Endothelial cell of umbilical vein (primary cell): ENCODE results near the gene PAX3. TPM values are rescaled to one million over a fixed set of nuclear protein-coding genes. Genes with fewer than 3 reads are reported as not detected.

Source experiments
- BruUV-seq: library from RNA; stranded (reverse); fragments of 400-500 nt; replicated peaks from 2 replicates; lab custom pipeline; 2021; lab: Mats Ljungman, UMichigan
- CTCF ChIA-PET: fragments of 300-600, 350-600 bp; sonication (Branson Sonifier 250); formaldehyde crosslinking; loops from one replicate; lab custom pipeline; 2021; ENCODE audit warnings: antibody characterized with exemption, inconsistent platforms; lab: Charles Lee
- POLR2A ChIA-PET: fragments of 300-600, 350-600 bp; sonication (Branson Sonifier 250); formaldehyde crosslinking; loops from one replicate; lab custom pipeline; 2021; ENCODE audit warnings: antibody characterized with exemption, inconsistent platforms; lab: Charles Lee
- DNase-seq: peaks from one replicate; pipeline ENCODE4 v3.0.0-alpha.2; 2011; ENCODE audit warnings: low read depth, low spot score
- FAIRE-seq: peaks from 2 replicates; lab custom pipeline; 2011; peaks lifted over from hg19 to GRCh38; lab: Jason Lieb, UNC
- H2AFZ ChIP-seq: 2 replicates; pipeline ENCODE4 v1.6.0; 2012; ENCODE audit warnings: low read depth, low read length, control low read depth, inconsistent platforms
- H3K27ac ChIP-seq: 2 replicates; pipeline ENCODE4 v1.5.1; 2011; ENCODE audit warnings: low read depth, mild to moderate bottlenecking, control low read depth, low read length, moderate library complexity; ENCODE audit not compliant: insufficient read depth
- H3K27me3 ChIP-seq, 2 experiments: 2 replicates each; pipeline versions ENCODE4 v1.6.0 to v1.6.1; 2011; ENCODE audit warnings: low read length in 2 of 2, mixed read lengths in 1 of 2; ENCODE audit not compliant: control insufficient read depth in 2 of 2, insufficient read depth in 2 of 2
- H3K36me3 ChIP-seq, 2 experiments: 2 replicates in 1 of 2; 3 replicates in 1 of 2; pipeline ENCODE4 v1.5.1; 2011; ENCODE audit warnings: low read length in 2 of 2, mild to moderate bottlenecking in 1 of 2, moderate library complexity in 1 of 2; ENCODE audit not compliant: control insufficient read depth in 2 of 2, insufficient read depth in 2 of 2; ENCODE audit errors: extremely low read depth in 1 of 2
- H3K4me1 ChIP-seq: 3 replicates; pipeline ENCODE4 v1.5.1; 2011; ENCODE audit warnings: mild to moderate bottlenecking, low read length; ENCODE audit not compliant: control insufficient read depth, insufficient read depth; ENCODE audit errors: extremely low read depth
- H3K4me2 ChIP-seq: 2 replicates; pipeline ENCODE4 v1.6.1; 2011; ENCODE audit warnings: low read length, control low read depth, mixed read lengths; ENCODE audit not compliant: insufficient read depth
- H3K4me3 ChIP-seq, 3 experiments: fragments of 200-600 bp in 1 of 3; sonication (generic), shearing (Covaris generic) in 1 of 3; replicated peaks in 1 of 3; 2 replicates each; pipeline ENCODE4 v1.5.1; 2011 to 2016; ENCODE audit warnings: control low read depth in 3 of 3, low read length in 3 of 3, mild to moderate bottlenecking in 2 of 3, inconsistent platforms in 1 of 3, low read depth in 1 of 3, moderate library complexity in 1 of 3; ENCODE audit not compliant: insufficient read depth in 1 of 3
- H3K79me2 ChIP-seq: 2 replicates; pipeline ENCODE4 v1.6.0; 2012; ENCODE audit warnings: low read length, inconsistent platforms; ENCODE audit not compliant: control insufficient read depth, insufficient read depth
- H3K9ac ChIP-seq: replicated peaks from 2 replicates; pipeline ENCODE3; 2011; ENCODE audit warnings: low read length, control low read depth; ENCODE audit not compliant: insufficient read depth; ENCODE audit errors: extremely low read depth
- H3K9me1 ChIP-seq: replicated peaks from 3 replicates; pipeline ENCODE4 v1.6.0; 2011; ENCODE audit warnings: mild to moderate bottlenecking, low read length; ENCODE audit not compliant: control insufficient read depth, insufficient read depth; ENCODE audit errors: extremely low read depth
- H3K9me3 ChIP-seq: replicated peaks from 2 replicates; pipeline ENCODE4 v1.5.1; 2012; ENCODE audit warnings: low read length, inconsistent platforms; ENCODE audit not compliant: control insufficient read depth, insufficient read depth
- H4K20me1 ChIP-seq: replicated peaks from 2 replicates; pipeline ENCODE3; 2011; ENCODE audit warnings: mild to moderate bottlenecking, low read length; ENCODE audit not compliant: control insufficient read depth, insufficient read depth; ENCODE audit errors: extremely low read depth
- CTCF ChIP-seq, 2 donors: IDR thresholded peaks; 1 replicate in 1 of 2; 2 replicates in 1 of 2; pipeline ENCODE4 v1.5.1; 2011; ENCODE audit warnings: low read length in 2 of 2, mild to moderate bottlenecking in 2 of 2, moderate library complexity in 2 of 2, control low read depth in 1 of 2, inconsistent platforms in 1 of 2, low read depth in 1 of 2; ENCODE audit not compliant: insufficient read depth in 1 of 2; ENCODE audit errors: extremely low read depth in 1 of 2
- EZH2 ChIP-seq: IDR thresholded peaks from 2 replicates; pipeline ENCODE4 v1.6.1; 2012; ENCODE audit warnings: borderline replicate concordance, low read depth, mild to moderate bottlenecking, moderate library complexity, low read length, inconsistent platforms; ENCODE audit not compliant: severe bottlenecking
- FOS ChIP-seq: IDR thresholded peaks from 2 replicates; pipeline ENCODE4 v1.6.1; 2011; ENCODE audit warnings: mild to moderate bottlenecking, low read length, moderate library complexity, borderline replicate concordance; ENCODE audit not compliant: insufficient read depth
- GATA2 ChIP-seq: IDR thresholded peaks from 2 replicates; pipeline ENCODE4 v1.7.0; 2011; ENCODE audit warnings: low read depth, mild to moderate bottlenecking, moderate library complexity, mixed read lengths, low read length; ENCODE audit not compliant: insufficient read length, insufficient read depth
- JUN ChIP-seq: IDR thresholded peaks from 2 replicates; pipeline ENCODE4 v1.6.1; 2011; ENCODE audit warnings: borderline replicate concordance, low read depth; ENCODE audit not compliant: insufficient read length, insufficient read depth
- MAX ChIP-seq: IDR thresholded peaks from 2 replicates; pipeline ENCODE4 v1.6.1; 2011; ENCODE audit not compliant: insufficient read depth, insufficient read length
- MYC ChIP-seq: IDR thresholded peaks from one replicate; pipeline ENCODE4 v1.6.1; 2011; ENCODE audit warnings: mild to moderate bottlenecking, low read depth, low read length
- POLR2A ChIP-seq: IDR thresholded peaks from 2 replicates; pipeline ENCODE4 v1.6.1; 2012; ENCODE audit warnings: low read depth, mild to moderate bottlenecking, control low read depth, low read length
- POLR2AphosphoS5 ChIP-seq: IDR thresholded peaks from 2 replicates; pipeline ENCODE4 v1.6.1; 2012; ENCODE audit warnings: low read depth, mild to moderate bottlenecking, control low read depth, low read length, moderate library complexity; ENCODE audit not compliant: insufficient read depth
- dilution Hi-C: fragments of 300-500 bp; cut with MboI; formaldehyde crosslinking; loops from one replicate; pipeline ENCODE4 v1.15.0; 2019; ENCODE audit warnings: low sequenced_read_pairs; ENCODE audit not compliant: extremely low pct_ligation_motif_present
- intact Hi-C: fragments of 100-400 bp; cut with micrococcal nuclease; formaldehyde crosslinking; loops from one replicate; pipeline ENCODE4 v1.10.0; 2022
- polyA plus RNA-seq, 4 experiments: library from polyadenylated mRNA; depleted of rRNA in 3 of 4; stranded (reverse) in 3 of 4; unstranded in 1 of 4; fragments of >200 nt; gene quantifications; 2 replicates each; pipeline versions ENCODE4 v1.2.1 to v1.2.3, GENCODE V29; 2011 to 2012; ENCODE audit warnings: missing spikeins in 1 of 4
- total RNA-seq: library from RNA; stranded (reverse); gene quantifications from 2 replicates; pipeline ENCODE4 v1.2.3, GENCODE V29; 2021

Gene PAX3
- total and polyA plus RNA-seq, 2 donors (not counting 3 experiments of a cell fraction or from before 2014, with no cell fraction given): not detected

GRCh38 chr2:222248818-222249217, 50.0 kb downstream of the PAX3 start:
- TF ChIP-seq MYC: no peak
- TF ChIP-seq JUN: no peak
- no peak for TF ChIP-seq MAX
- TF ChIP-seq CTCF (IDR thresholded peaks at IDR 0.05; ENCODE audit: extremely low read depth in 1 of 2, insufficient read depth in 1 of 2, low read depth in 1 of 2, low read length in 2 of 2): no peak
- TF ChIP-seq FOS: no peak
- TF ChIP-seq POLR2A: no peak
- TF ChIP-seq GATA2: no peak
- no peak for TF ChIP-seq POLR2AphosphoS5
- no peak for TF ChIP-seq EZH2
- Histone ChIP-seq H3K79me2 (no peaks in the 10 kb centered on the region), H3K4me2 (no peak overlapping the region), H3K9me3 (no peaks in the 10 kb centered on the region), H2AFZ (no peak overlapping the region), H3K36me3 (no peaks in the 10 kb centered on the region), H4K20me1 (no peaks in the 10 kb centered on the region), H3K27ac (no peak overlapping the region), H3K9ac (no peak overlapping the region), H3K4me1 (no peaks in the 10 kb centered on the region), H3K27me3 (no peaks in the 10 kb centered on the region), H3K9me1 (no peaks in the 10 kb centered on the region), H3K4me3 (no peak overlapping the region)
- POLR2A ChIA-PET: no interaction called here
- no TSS peak for BruUV-seq
- FAIRE-seq: no peak
- CTCF ChIA-PET: no interaction called here
- DNase-seq: no peak
- dilution Hi-C loops: no loop called here
- intact Hi-C loops: no loop called here
